Astrocyte of the spinal cord (primary cell): ENCODE measurements around the gene SYT3.

Experiments
- DNase-seq: peaks from one replicate; pipeline ENCODE4 v3.0.0; 2011; ENCODE audit warnings: low read depth, low spot score
- H3K4me3 ChIP-seq: 2 replicates; pipeline ENCODE4 v1.5.1; 2011; ENCODE audit warnings: low read depth, mild to moderate bottlenecking, low read length, moderate library complexity
- CTCF ChIP-seq: IDR thresholded peaks from 2 replicates; pipeline ENCODE4 v1.5.1; 2012; ENCODE audit warnings: low read depth, mild to moderate bottlenecking, low read length, inconsistent platforms
- in situ Hi-C: cut with HindIII; loops from 2 replicates; pipeline ENCODE4 v1.10.0; 2017; ENCODE audit warnings: low sequenced_read_pairs

SYT3 gene

GRCh38 chr19:50677636-50678035 is 38.0 kb upstream of the SYT3 start:
- no peak for TF ChIP-seq CTCF
- DNase-seq, result no peak
- no peak overlapping the region for H3K4me3 ChIP-seq
- in situ Hi-C loops, result no loop called here

GRCh38 chr19:50676625-50677197 is 37.0 kb upstream of the SYT3 start:
- in situ Hi-C loops, result no loop called here
- DNase-seq, result no peak
- TF ChIP-seq CTCF, result no peak
- H3K4me3 ChIP-seq, result no peak overlapping the region

GRCh38 chr19:50673118-50673517 is 33.4 kb upstream of the SYT3 start:
- no peak overlapping the region for H3K4me3 ChIP-seq
- TF ChIP-seq CTCF, result no peak
- DNase-seq, result no peak
- in situ Hi-C loops, result no loop called here

- H3K4me3 ChIP-seq, result no peak overlapping the region
- in situ Hi-C loops, result no loop called here
- TF ChIP-seq CTCF, result no peak
- no peak for DNase-seq
These were observed 30.4 kb upstream of the SYT3 start for GRCh38 chr19:50670102-50670380.

- in situ Hi-C loops, result no loop called here
- H3K4me3 ChIP-seq, result no peak overlapping the region
- peak; percentile 6 for DNase-seq
- TF ChIP-seq CTCF, result peak; percentile 70
These were observed 29.8 kb upstream of the SYT3 start for GRCh38 chr19:50669302-50670101.

GRCh38 chr19:50668879-50669278 is 29.2 kb upstream of the SYT3 start:
- no peak for TF ChIP-seq CTCF
- DNase-seq, result no peak
- H3K4me3 ChIP-seq, result no peak overlapping the region
- in situ Hi-C loops, result no loop called here
